HCT116 (cell line): ENCODE data around the gene PRKG1.

Experiments
- CBX3 ChIP-seq: IDR thresholded peaks from 2 replicates; pipeline ENCODE4 v1.6.1; 2012; ENCODE audit warnings: low read depth
- CTCF ChIP-seq, 3 experiments: fragments of 200-600 bp in 1 of 3; sonication (generic) in 1 of 3; IDR thresholded peaks in 2 of 3; conservative IDR thresholded peaks in 1 of 3; 2 replicates each; pipeline ENCODE4 v1.5.1; 2012 to 2017; ENCODE audit warnings: low read depth in 2 of 3, low read length in 2 of 3, antibody characterized with exemption in 1 of 3, borderline replicate concordance in 1 of 3, control low read depth in 1 of 3, mild to moderate bottlenecking in 1 of 3, mixed read lengths in 1 of 3, mixed run types in 1 of 3, moderate library complexity in 1 of 3; ENCODE audit not compliant: insufficient read depth in 1 of 3
- EGR1 ChIP-seq: IDR thresholded peaks from 2 replicates; pipeline ENCODE4 v1.6.1; 2012; ENCODE audit warnings: low read depth
- ELF1 ChIP-seq: IDR thresholded peaks from 2 replicates; pipeline ENCODE4 v1.6.1; 2012; ENCODE audit warnings: low read depth, borderline replicate concordance
- MAX ChIP-seq: IDR thresholded peaks from 2 replicates; pipeline ENCODE4 v1.6.1; 2012
- POLR2A ChIP-seq: IDR thresholded peaks from 2 replicates; pipeline ENCODE4 v1.7.0; 2011; ENCODE audit warnings: borderline replicate concordance; ENCODE audit not compliant: insufficient read depth, insufficient read length; ENCODE audit errors: extremely low read depth
- POLR2AphosphoS5 ChIP-seq: IDR thresholded peaks from 2 replicates; pipeline ENCODE4 v1.6.1; 2011; ENCODE audit warnings: mild to moderate bottlenecking, low read depth, low read length, moderate library complexity

GRCh38 chr10:52343439-52343838, 1269.2 kb downstream of the PRKG1 start:
- TF ChIP-seq POLR2A (no peak), CTCF (IDR thresholded peaks at IDR 0.05 in 2 of 3, conservative IDR thresholded peaks at IDR 0.05 in 1 of 3; ENCODE audit: borderline replicate concordance in 1 of 3, insufficient read depth in 1 of 3, low read depth in 2 of 3, low read length in 2 of 3) (no peak), EGR1 (no peak), CBX3 (no peak), MAX (no peak), POLR2AphosphoS5 (no peak), ELF1 (no peak)
